ENCODE data around the gene CD1B. TPM values are rescaled to one million over a fixed set of nuclear protein-coding genes. Genes with fewer than 3 reads are reported as not detected.
"Not testable (repeated sequence)": the region's sequence is repeated elsewhere in the genome, so short reads cannot be mapped to it uniquely, and the experiment has no call there.

Gene CD1B
- total and polyA plus RNA-seq, 2 donors (not counting 3 experiments of a cell fraction or from before 2014, with no cell fraction given): not detected

GRCh38 chr1:158283965-158284364 is 47.4 kb downstream of the CD1B start:
- no peaks in the 10 kb centered on the region for H3K27me3 ChIP-seq (ENCODE audit: control insufficient read depth in 2 of 2, insufficient read depth in 2 of 2, low read length in 2 of 2)
- TF ChIP-seq JUN (IDR thresholded peaks at IDR 0.05; ENCODE audit: borderline replicate concordance, insufficient read depth, insufficient read length, low read depth): no peak
- no peak for TF ChIP-seq MAX (IDR thresholded peaks at IDR 0.05; ENCODE audit: insufficient read depth, insufficient read length)
- TF ChIP-seq CTCF (IDR thresholded peaks at IDR 0.05; ENCODE audit: extremely low read depth in 1 of 2, insufficient read depth in 1 of 2, low read depth in 1 of 2, low read length in 2 of 2): no peak
- TF ChIP-seq MYC (IDR thresholded peaks at IDR 0.05; ENCODE audit: low read depth, low read length): no peak
- TF ChIP-seq GATA2 (IDR thresholded peaks at IDR 0.05; ENCODE audit: insufficient read depth, insufficient read length, low read depth, low read length): no peak
- no peak for TF ChIP-seq POLR2AphosphoS5 (IDR thresholded peaks at IDR 0.05; ENCODE audit: insufficient read depth, low read depth, low read length)
- no peak for TF ChIP-seq FOS (IDR thresholded peaks at IDR 0.05; ENCODE audit: borderline replicate concordance, insufficient read depth, low read length)
- no peak for TF ChIP-seq EZH2 (IDR thresholded peaks at IDR 0.05; ENCODE audit: borderline replicate concordance, low read depth, low read length, severe bottlenecking)
- no peak for TF ChIP-seq POLR2A (IDR thresholded peaks at IDR 0.05; ENCODE audit: low read depth, low read length)
- H2AFZ ChIP-seq (ENCODE audit: low read depth, low read length): no peak overlapping the region
- H4K20me1 ChIP-seq (replicated peaks; ENCODE audit: control insufficient read depth, extremely low read depth, insufficient read depth, low read length): no peaks in the 10 kb centered on the region
- no peak overlapping the region for H3K4me2 ChIP-seq (ENCODE audit: insufficient read depth, low read length)
- no peak overlapping the region for H3K4me3 ChIP-seq (replicated peaks in 1 of 3; ENCODE audit: insufficient read depth in 1 of 3, low read depth in 1 of 3, low read length in 3 of 3)
- intact Hi-C loops (cut with micrococcal nuclease) (no loop called here), dilution Hi-C loops (cut with MboI; ENCODE audit: extremely low pct_ligation_motif_present, low sequenced_read_pairs) (no loop called here)
- ChIA-PET POLR2A (no interaction called here), CTCF (no interaction called here)
- no peaks in the 10 kb centered on the region for H3K9me1 ChIP-seq (replicated peaks; ENCODE audit: control insufficient read depth, extremely low read depth, insufficient read depth, low read length)
- H3K9ac ChIP-seq (replicated peaks; ENCODE audit: extremely low read depth, insufficient read depth, low read length): no peak overlapping the region
- no peaks in the 10 kb centered on the region for H3K9me3 ChIP-seq (replicated peaks; ENCODE audit: control insufficient read depth, insufficient read depth, low read length)
- H3K36me3 ChIP-seq (ENCODE audit: control insufficient read depth in 2 of 2, extremely low read depth in 1 of 2, insufficient read depth in 2 of 2, low read length in 2 of 2): no peaks in the 10 kb centered on the region
- H3K79me2 ChIP-seq (ENCODE audit: control insufficient read depth, insufficient read depth, low read length): no peaks in the 10 kb centered on the region
- H3K27ac ChIP-seq (ENCODE audit: insufficient read depth, low read depth, low read length): no peak overlapping the region
- DNase-seq (ENCODE audit: low read depth, low spot score) (no peak), FAIRE-seq (no peak)
- no peaks in the 10 kb centered on the region for H3K4me1 ChIP-seq (ENCODE audit: control insufficient read depth, extremely low read depth, insufficient read depth, low read length)
- BruUV-seq (replicated peaks): no TSS peak

- CTCF ChIA-PET; H3K27me3 ChIP-seq (ENCODE audit: control insufficient read depth in 2 of 2, insufficient read depth in 2 of 2, low read length in 2 of 2); H3K27ac ChIP-seq (ENCODE audit: insufficient read depth, low read depth, low read length); BruUV-seq (replicated peaks); H3K4me2 ChIP-seq (ENCODE audit: insufficient read depth, low read length); H3K79me2 ChIP-seq (ENCODE audit: control insufficient read depth, insufficient read depth, low read length); intact Hi-C loops (cut with micrococcal nuclease); dilution Hi-C loops (cut with MboI; ENCODE audit: extremely low pct_ligation_motif_present, low sequenced_read_pairs); H4K20me1 ChIP-seq (replicated peaks; ENCODE audit: control insufficient read depth, extremely low read depth, insufficient read depth, low read length); H3K4me3 ChIP-seq (replicated peaks in 1 of 3; ENCODE audit: insufficient read depth in 1 of 3, low read depth in 1 of 3, low read length in 3 of 3); POLR2A ChIA-PET; FAIRE-seq; H3K9ac ChIP-seq (replicated peaks; ENCODE audit: extremely low read depth, insufficient read depth, low read length); H3K9me3 ChIP-seq (replicated peaks; ENCODE audit: control insufficient read depth, insufficient read depth, low read length); DNase-seq (ENCODE audit: low read depth, low spot score); H3K9me1 ChIP-seq (replicated peaks; ENCODE audit: control insufficient read depth, extremely low read depth, insufficient read depth, low read length); H3K36me3 ChIP-seq (ENCODE audit: control insufficient read depth in 2 of 2, extremely low read depth in 1 of 2, insufficient read depth in 2 of 2, low read length in 2 of 2); H3K4me1 ChIP-seq (ENCODE audit: control insufficient read depth, extremely low read depth, insufficient read depth, low read length); H2AFZ ChIP-seq (ENCODE audit: low read depth, low read length): not testable (repeated sequence)
Observed at GRCh38 chr1:158282421-158282820, 48.9 kb downstream of the CD1B start.

Data from endothelial cell of umbilical vein (primary cell).